ENCODE results near the gene CCDC177.
A peak's percentile ranks its signal among the peaks of the same experiment; 100 is the strongest.

Gene CCDC177

DNA sequence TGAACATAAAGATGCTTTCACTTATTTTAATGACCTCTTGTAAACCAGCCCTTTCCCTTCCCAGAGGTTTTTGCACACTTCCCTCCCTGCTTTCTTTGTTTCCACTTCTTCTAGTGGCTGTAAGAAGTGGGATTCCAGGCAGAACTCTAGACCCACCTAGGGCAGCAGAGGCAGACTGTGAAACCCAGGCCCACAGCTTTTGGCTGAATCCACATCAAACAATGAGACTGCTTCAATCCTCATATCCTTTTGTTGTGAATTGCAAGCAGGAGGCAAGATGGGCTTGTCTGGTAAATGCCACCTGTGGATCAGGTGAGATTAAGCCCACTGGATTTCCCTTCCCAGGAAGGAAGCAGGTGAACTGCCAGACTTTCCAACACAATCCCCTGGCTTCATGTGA lies 12.8 kb downstream of the CCDC177 start:
- DNase-seq (ENCODE audit: low spot score) = no peak

DNA sequence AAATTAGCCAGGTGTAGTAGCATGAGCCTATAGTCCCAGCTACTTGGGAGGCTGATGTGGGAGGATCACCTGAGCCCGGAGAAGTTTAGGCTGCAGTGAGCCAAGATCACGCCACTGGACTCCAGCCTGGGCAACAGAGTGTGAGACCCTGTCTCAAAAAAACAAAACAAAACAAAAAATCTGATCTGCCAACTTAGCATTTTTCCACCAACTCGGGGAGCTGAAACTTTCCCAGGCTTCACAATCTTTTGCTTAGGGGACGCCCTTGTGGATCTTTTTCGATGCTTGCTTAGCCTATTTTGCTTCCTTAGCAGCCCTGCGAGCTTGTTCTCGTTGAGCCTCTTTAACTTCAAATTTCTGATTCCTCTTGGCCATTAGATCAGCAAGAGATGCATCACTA lies 13.8 kb downstream of the CCDC177 start:
- DNase-seq (ENCODE audit: low spot score) = no peak

DNA sequence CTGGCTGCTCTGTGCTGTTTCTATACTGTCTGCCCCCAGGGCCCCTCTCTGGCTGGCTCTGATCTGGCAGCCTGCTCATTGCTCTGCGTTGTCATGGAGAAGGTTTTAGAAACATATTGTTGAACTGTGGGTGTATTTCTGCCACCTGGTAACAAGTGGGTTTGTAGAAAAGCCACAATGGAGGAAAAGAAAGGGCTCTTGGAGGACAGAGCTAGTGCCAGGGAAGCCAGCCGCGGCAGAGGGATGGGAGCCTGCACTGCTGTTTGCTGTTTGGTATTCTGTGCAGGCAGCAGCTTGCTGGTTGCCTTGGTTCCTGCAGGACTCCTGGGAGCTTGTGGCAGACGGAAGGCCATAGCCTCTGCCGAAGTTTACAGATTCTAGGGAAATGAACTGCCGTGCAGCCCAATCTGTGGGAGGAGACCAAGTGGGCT lies 15.1 kb downstream of the CCDC177 start:
- DNase-seq (ENCODE audit: low spot score) = no peak

DNA sequence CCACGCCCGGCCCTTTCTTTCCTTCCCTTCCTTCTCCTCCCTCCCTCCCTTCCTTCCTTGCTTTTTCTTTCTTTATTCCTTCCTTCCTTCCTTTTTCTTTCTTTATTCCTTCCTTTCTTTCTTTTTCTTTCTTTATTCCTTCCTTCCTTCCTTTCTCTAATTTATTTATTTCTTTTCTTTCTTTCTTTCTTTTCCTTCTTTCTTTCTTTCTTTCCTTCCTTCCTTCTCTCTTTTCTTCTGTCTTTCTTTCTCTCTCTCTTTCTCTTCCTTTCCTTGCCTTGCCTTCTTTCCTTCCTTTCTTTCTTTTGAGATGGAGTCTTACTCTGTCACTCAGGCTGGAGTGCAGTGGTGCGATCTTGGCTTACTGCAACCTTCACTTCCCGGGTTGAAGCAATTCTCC lies 15.9 kb downstream of the CCDC177 start:
- no peak for DNase-seq (ENCODE audit: low spot score)

DNA sequence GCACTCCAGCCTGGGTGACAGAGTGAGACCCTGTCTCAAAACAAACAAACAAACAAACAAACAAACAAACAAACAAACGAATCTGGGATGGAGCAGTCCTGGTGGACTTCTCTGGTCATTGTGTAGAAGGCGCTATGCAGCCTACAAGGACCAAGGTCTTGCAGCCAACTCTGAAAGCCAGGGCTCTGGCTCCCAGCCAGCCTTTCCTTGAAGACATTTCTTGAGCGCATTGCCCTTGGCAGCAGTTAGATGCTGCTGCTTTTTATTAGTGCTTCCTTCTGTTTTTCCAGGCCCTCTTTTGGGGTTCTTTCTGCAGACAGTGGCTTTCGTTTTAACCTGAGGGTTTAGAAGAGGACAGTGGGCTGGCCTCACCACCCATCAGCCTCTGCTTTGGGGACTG lies 20.2 kb downstream of the CCDC177 start:
- DNase-seq (ENCODE audit: low spot score) = no peak

DNA sequence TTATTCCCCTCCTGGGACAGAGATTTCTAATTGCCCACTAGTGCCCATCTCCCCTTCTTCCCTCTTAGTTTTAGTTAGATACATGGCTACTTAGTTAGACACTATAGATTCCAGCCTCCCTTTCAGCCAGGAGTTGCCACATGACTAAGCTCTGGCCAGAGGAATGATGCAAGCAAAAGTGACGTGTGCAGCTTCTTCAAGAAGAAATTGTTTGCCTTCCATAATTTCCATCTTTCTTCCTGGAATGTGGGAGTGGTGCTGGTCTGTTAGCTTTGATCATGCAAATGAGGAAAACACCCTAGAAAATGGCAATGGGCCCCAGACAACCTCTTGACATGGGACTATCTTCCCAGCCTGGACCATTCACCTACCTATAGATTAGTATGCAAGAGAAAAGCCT lies 21.4 kb downstream of the CCDC177 start:
- DNase-seq (ENCODE audit: low spot score) = no peak

DNA sequence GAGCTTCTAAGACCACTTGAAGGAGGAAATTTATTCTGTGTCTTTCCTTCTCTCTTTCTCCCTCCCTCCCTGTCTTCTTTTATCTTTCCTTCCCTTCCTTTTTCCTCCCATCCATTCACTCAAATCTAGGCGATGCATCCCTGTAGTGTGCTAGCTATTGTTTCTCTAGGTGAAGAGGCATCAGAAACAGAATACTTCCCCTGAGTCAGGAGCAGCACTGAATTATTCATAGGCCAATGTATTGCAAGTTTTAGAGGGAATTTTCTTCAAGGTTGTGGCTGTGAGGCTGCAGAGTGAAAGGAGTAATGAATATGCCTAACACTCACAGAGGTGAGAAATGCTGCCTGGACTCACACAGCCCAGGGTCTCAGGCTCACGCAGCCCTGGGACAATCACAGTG lies 23.2 kb downstream of the CCDC177 start:
- no peak for DNase-seq (ENCODE audit: low spot score)

DNA sequence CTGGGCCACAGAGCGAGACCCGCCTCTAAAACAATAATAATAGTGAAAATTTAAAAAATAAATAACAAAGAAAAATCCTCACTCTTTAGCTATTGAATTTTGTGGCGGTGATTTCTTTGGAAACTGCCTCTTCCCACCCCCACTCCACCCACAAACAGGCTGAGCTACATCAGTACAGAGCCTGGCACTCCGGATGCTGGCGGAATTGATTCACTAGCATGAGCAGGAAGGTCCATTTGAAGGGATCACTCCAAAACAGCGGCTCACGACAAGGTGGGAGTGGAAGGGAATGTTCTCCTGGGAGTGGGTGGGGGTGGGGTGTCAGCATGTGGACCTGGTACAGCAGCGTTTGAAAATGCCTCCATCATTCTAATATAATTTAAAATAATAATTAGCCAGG lies 26.1 kb downstream of the CCDC177 start:
- no peak for DNase-seq (ENCODE audit: low spot score)

DNA sequence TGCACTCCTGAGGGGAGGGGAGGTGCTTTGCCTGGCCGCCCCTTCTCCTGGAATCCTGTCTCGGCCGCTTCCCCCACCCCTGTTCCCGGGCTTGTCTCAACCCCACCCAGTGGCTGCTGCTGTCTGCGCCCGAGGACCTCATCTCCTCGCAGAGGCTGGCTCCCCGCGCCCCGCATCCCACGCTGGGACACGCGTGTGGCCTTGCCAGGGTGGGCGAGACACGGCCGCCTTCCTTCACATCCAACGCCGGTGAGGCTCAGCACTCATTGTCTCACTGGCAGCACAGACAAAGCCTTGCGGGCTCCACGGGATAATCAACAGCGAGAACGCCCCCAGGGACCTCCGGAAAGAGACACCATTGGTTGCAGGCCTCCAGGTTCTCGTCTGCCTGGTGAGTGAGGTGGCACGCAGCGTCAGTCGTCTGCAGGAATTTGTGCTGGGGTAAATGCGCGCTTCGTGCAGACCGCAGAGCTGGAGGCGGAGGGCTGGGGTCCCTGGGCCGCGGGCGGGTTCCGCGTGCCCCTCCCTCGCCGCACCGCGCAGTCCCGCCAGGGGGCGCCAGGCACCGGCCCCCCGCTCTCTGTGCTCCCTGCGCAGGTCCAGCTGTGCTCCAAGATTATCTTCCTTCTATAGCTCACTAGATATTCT lies 26.8 kb downstream of the CCDC177 start:
- DNase-seq (ENCODE audit: low spot score) = no peak

DNA sequence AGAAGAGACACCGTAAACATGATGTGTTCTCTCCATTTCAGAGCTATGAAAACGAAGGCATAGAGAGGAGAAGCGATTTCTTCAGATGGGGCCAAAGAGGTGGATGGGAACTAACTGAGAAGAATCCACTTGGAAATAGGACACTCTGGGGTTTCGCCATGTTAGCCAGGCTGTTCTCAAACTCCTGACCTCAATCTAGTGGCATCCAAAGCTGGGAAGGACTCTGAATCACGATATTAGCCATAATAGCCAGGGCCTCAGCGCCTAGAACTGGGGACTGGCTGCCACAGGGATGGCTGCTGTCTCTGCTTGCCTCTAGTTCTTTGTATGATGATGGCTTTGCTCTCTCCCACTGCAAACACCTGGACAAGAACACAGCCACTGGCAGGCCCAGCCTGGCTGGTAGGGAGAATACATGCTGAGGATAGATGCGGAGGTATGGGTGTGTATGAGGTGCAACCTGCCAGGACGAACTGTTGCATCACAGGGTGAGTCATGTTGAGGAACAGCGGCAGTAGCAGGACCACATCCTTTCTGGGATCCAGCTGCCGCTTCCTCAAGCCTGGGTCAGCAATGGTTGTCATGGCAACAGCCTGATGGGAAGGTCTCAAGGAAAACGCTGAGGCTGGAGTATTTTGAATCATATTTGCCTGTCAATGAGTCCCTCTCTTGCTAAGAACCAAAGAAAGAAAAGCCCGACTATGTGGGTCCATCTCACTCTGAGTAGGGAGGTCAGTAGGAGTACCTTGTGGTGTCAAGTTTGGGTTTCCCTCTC lies 31.1 kb downstream of the CCDC177 start:
- DNase-seq (ENCODE audit: low spot score) = peak; percentile 20

DNA sequence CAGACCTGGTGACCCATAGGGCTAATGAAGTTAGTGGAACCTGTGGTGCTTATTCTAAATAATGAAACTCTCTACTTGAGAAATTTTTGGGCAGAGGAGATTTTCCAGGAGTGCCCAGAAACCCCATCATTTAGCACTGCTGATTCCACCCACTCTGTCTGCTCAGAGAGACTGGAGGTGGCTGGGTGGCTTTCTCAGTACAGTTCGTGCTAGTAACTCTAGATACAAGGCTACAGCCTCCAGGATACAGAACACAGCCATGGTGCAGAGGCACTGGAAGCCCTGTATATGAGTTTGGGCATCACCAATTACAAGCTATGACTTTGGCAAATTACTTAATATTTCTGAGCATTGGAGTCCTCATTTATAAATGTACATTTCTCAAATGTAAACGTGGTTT lies 32.4 kb downstream of the CCDC177 start:
- DNase-seq (ENCODE audit: low spot score) = no peak

DNA sequence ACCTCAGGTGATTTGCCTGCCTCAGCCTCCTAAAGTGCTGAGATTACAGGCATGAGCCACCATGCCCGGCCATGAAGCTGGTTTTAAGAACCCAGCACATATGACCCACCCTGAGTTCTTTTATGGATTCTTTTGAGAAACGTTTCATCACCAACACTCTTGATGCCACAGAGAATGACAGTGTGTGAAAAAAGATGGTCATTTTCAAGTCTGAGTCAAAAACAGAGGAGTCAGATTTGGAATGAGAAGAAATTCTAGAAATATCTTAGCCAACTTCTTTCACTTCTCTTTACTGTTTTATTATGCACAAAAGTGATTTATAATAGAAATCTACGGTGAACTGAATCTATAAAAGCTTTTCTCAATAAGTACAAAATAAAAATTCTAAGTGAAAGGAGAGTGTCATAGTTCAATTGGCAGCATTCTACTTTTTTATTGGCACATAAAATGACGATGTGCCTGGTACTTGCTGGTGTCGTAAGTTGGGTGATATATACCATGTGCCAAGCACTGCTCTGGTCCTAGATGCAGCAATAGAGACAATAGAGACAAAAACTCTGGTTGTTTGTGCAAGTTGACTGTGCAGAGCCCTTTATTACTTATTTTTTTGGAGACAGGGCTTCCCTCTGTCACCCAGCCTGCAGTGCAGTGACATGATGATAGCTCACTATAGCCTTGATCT lies 33.9 kb downstream of the CCDC177 start:
- DNase-seq (ENCODE audit: low spot score) = no peak

DNA sequence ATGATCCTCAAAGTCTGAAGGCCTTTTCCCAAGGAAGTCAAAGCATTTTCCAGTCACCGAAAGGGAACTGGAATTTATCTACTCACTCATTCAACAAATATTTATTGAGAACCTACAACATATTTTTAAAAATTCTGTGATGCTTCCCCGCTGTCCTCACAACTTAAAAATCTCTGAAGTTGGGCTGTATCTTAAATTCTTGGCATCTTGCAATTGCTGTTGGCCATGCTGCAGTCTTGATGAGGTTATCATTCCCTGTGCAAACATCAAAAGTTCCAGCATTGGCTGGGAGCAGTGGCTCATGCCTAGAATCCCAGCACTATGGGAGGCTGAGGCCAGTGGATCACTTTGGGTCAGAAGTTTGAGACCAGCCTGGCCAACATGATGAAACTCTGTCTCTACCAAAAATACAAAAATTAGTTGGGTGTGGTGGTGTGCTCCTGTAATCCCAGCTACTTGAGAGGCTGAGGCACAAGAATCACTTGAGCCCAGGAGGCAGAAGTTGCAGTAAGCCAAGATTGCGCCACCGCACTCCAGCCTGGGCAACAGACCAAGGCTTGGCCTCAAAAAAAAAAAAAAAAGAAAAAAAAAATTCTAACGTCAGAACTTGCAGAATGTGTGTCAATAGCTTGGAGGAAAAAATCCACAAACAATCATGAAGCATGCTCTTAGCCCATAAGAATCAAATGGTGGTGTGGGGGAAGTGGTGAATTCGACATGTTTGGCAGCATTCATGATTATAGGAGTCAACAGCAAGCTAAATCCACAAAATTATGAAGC lies 34.9 kb downstream of the CCDC177 start:
- no peak for DNase-seq (ENCODE audit: low spot score)

DNA sequence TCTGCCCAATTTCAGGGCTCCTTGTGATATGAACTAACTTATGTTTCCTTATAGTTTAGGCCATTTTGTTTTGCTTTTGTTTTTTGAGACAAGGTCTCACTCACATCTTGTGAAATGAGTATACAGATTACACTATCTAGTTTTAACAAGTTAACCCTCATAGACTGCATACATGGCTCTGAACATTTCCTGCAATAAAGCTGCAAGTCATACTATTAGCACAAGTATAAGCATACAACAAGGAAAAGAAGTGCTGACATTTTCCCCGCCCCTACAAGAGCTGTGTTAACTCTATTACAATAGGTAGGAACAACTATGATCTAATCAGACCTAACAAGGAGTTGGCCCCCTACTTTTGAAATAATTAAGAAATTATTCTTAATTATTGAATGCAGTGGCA lies 35.9 kb downstream of the CCDC177 start:
- no peak for DNase-seq (ENCODE audit: low spot score)

DNA sequence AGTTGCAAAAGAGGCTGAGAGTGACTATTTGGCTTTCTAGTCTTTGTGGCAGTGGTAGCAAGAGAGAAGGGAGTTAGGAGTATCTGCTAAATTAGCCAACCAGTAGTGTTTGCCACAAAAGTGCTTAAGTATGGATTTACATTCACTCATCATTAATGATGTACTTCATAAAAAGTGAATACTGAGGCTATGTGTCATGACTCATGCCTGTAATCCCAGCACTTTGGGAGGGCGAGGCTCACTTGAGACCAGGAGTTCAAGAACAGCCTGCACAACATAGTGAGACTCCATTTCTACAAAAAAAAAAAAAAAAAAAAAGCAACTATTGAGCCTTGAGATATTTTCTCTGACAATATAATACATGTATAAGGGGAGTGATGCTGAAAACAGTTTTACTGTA lies 36.8 kb downstream of the CCDC177 start:
- DNase-seq (ENCODE audit: low spot score) = no peak

DNA sequence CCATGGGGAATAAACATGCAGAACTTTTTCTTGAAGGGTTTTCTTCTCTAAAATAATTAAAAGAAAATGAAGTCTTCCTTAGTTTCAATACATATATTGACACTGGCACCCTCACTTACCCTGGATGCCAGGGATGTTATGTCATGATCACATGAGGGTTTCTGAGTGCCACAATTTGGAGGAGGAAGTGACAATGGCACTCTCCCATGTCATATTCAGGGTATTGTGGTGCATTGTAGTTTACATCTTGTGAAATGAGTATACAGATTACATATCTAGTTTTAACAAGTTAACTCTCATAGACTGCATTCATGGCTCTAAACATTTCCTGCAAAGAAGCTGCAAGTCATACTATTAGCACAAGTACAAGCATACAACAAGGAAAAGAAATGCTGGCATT lies 37.7 kb downstream of the CCDC177 start:
- DNase-seq (ENCODE audit: low spot score) = no peak

DNA sequence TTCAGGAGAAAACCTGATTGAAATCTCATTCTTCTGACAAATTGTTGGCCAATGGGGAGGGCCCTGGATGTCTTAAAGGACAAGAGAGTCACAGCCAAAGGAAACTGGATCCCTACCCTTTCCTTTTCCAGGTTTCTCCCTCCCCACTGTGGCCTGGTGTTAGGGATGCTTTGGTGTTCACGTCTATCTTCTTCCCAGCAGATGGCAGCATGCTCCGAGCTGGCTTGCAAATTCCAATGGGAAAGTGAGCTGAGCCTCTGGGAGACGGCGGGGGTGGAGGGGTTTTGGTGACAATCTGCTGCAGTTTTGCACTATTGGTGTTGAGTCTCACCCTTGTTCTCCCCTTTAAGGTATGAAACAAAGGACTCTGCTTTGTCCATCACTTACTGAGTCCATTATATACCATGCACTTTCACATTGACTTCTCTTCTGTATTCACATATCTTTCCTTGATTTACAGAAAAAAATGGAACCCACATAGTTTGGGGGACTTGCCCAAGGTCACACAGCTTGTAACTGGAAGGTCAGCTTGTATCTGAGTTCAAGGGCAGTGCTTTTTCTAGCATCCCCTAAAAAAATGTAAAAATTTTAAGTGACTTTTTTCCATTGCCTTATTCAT lies 39.3 kb downstream of the CCDC177 start:
- DNase-seq (ENCODE audit: low spot score) = no peak

DNA sequence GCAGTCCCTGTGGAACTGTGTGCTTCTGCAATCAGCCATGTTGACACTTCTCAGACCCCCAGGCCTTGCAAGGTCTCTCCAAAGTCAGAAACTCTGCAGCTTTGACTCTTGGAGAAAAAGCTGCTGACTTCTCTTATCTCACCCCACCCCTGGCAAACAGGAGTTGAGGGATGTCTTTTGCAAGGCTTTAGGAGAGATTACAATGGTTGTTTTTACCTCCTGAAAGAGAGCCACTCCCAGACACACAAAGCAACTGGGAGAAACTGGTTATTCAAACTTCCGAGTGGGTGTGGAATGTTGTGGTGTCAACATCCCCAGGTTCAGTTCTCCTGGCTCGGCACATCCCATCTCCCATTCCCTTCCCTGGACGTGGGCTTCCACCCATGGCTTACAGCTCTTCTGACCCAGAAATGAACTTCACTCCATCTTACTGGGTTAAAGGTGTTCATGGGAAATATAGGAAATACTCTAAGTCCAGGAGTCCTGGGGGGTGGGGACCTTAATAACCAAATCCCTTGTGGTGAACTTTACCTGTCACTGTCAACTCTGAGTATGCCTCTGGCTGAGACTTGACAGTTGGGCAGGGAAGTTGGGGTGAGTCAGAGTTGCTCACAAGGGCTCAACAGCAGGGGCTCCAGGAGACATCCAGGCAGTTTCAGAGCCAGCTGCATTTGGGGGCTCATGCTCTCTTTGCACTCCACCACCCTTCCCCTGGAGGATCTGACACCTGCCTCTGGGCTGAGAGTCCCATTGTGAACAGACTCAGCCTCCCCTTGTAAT lies 41.9 kb downstream of the CCDC177 start:
- DNase-seq (ENCODE audit: low spot score) = no peak

DNA sequence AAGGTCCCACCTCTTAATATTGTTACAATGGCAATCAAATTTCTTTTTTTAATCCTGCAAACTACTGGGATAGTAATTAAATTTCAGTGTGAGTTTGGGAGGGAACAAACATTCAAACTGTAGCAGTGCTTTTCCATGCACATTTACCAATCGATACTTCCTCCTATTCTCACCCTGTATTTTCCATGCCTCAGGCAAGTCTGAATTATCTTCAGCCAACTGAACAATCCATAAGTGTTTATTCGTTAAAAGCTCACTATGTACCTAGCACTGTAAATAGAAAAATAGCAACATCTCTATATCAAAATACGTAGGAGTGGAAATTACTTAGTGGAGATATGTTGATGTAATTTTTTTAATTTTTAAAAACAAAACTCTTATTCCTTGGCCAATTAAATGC lies 43.5 kb downstream of the CCDC177 start:
- DNase-seq (ENCODE audit: low spot score) = no peak

DNA sequence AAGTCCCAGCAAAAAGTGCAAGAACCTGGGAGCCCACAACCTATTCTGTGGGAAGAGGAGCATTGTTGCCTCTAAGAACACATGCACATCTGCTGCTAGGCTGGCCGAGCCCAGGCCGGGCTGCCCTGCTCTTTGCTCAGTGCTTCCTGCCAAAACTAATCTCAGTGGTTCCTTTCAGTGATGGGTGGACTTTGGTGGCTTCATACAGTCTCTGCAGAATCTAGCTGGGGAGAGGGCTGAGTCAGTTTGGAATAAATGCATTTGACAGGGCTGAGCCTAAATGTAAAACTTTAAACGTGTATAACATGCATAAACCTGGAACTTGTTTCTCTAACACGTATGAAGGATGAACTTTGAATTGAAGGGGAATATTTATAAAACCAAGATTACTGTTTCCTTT lies 44.6 kb downstream of the CCDC177 start:
- no peak for DNase-seq (ENCODE audit: low spot score)

DNA sequence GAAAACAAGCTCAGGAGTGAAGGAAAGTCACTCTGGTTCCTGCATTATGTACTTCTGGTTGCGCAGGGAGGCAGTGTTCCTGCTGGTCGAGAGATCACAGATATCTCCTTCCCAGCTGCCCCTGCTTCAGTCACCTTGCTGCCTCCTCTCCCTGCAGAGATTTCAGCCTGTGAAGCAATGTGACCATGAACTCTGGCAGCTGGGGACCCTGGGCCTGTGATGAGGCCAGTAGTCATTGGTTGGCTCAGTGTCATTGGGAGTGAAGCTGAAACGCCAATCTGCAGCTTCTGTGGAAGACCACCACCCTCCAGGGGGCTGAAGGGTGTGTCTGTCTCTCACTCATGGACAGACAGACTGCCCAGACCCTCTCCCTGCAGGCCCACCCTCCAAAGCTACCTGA lies 45.1 kb downstream of the CCDC177 start:
- no peak for DNase-seq (ENCODE audit: low spot score)
